ENCODE results near the gene RASA3.

DNA sequence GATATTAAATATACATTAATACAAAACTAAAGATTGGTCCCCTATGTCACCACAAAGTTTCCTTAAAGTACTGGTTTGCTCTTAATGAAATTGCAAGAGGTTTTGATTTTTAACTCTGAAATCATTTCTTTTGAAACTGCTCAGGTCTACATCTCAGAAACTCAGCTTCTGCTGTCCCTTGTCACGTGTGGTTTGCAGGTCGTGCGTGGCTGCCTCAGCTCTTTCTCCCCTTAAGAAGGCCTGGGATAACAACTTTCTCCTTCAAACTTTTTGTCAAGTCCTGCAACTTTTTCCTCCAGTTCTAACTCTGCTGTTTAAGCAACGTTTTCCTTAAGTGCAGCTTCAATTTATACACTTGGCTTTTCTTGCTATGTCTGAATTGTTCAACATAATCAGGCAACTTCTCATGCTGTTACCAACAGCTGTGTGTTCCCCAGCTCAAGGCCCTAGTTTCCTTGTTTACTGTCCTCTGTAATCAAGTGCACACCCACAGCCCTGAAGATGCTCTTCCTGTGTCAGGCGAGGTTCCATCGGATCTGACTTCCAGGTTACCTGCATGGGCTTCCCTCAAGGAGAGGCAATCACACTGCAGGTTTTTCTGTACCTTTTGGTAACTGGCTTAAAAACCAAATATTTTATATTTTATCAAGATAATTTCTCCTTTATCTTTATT is 172.0 kb downstream of the RASA3 start:
- TF ChIP-seq, protein P1, sequence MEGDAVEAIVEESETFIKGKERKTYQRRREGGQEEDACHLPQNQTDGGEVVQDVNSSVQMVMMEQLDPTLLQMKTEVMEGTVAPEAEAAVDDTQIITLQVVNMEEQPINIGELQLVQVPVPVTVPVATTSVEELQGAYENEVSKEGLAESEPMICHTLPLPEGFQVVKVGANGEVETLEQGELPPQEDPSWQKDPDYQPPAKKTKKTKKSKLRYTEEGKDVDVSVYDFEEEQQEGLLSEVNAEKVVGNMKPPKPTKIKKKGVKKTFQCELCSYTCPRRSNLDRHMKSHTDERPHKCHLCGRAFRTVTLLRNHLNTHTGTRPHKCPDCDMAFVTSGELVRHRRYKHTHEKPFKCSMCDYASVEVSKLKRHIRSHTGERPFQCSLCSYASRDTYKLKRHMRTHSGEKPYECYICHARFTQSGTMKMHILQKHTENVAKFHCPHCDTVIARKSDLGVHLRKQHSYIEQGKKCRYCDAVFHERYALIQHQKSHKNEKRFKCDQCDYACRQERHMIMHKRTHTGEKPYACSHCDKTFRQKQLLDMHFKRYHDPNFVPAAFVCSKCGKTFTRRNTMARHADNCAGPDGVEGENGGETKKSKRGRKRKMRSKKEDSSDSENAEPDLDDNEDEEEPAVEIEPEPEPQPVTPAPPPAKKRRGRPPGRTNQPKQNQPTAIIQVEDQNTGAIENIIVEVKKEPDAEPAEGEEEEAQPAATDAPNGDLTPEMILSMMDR (conservative IDR thresholded peaks at IDR 0.05; ENCODE audit: low read depth, low read length), result no peak
- TF ChIP-seq CEBPB (IDR thresholded peaks at IDR 0.05; ENCODE audit: low read depth, low read length) (no peak), RAD21 (IDR thresholded peaks at IDR 0.05; ENCODE audit: low read length) (no peak), POLR2A (IDR thresholded peaks at IDR 0.05; ENCODE audit: low read depth, low read length) (no peak)
- TF ChIP-seq, protein P2, sequence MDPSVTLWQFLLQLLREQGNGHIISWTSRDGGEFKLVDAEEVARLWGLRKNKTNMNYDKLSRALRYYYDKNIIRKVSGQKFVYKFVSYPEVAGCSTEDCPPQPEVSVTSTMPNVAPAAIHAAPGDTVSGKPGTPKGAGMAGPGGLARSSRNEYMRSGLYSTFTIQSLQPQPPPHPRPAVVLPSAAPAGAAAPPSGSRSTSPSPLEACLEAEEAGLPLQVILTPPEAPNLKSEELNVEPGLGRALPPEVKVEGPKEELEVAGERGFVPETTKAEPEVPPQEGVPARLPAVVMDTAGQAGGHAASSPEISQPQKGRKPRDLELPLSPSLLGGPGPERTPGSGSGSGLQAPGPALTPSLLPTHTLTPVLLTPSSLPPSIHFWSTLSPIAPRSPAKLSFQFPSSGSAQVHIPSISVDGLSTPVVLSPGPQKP (IDR thresholded peaks at IDR 0.05; ENCODE audit: borderline replicate concordance, low read depth, low read length), result no peak

All from IMR-90 (cell line).